GM19193 (cell line): ENCODE measurements around the gene ASRGL1.

Experiments used
- POLR2A ChIP-seq: IDR thresholded peaks from 4 replicates; pipeline ENCODE4 v1.6.1; 2011; ENCODE audit not compliant: insufficient read depth, insufficient read length; ENCODE audit errors: extremely low read depth

Gene ASRGL1

GRCh38 chr11:62404435-62404834 is 67.2 kb downstream of the ASRGL1 start:
- no peak for TF ChIP-seq POLR2A

GRCh38 chr11:62404901-62405300 is 67.7 kb downstream of the ASRGL1 start:
- TF ChIP-seq POLR2A = no peak

GRCh38 chr11:62406034-62406433 is 68.8 kb downstream of the ASRGL1 start:
- TF ChIP-seq POLR2A = no peak

GRCh38 chr11:62409831-62410230 is 72.6 kb downstream of the ASRGL1 start:
- TF ChIP-seq POLR2A = no peak

GRCh38 chr11:62410972-62411371 is 73.7 kb downstream of the ASRGL1 start:
- TF ChIP-seq POLR2A = no peak

GRCh38 chr11:62411524-62411923 is 74.3 kb downstream of the ASRGL1 start:
- no peak for TF ChIP-seq POLR2A

GRCh38 chr11:62413060-62413696 is 75.9 kb downstream of the ASRGL1 start:
- TF ChIP-seq POLR2A = no peak

GRCh38 chr11:62416596-62416995 is 79.3 kb downstream of the ASRGL1 start:
- no peak for TF ChIP-seq POLR2A

GRCh38 chr11:62418136-62418535 is 80.9 kb downstream of the ASRGL1 start:
- no peak for TF ChIP-seq POLR2A

GRCh38 chr11:62418733-62419132 is 81.5 kb downstream of the ASRGL1 start, which contains the start of gene SCGB1A1:
SCGB1A1 (plus strand) TSS chr11:62419033; CDS start chr11:62419096, 63 bp downstream.
- no peak for TF ChIP-seq POLR2A

GRCh38 chr11:62419314-62419929 is 82.2 kb downstream of the ASRGL1 start:
- no peak for TF ChIP-seq POLR2A

- no peak for TF ChIP-seq POLR2A
Measured at GRCh38 chr11:62419943-62420342, 82.7 kb downstream of the ASRGL1 start.

- no peak for TF ChIP-seq POLR2A
Measured at GRCh38 chr11:62420882-62421281, 83.6 kb downstream of the ASRGL1 start.

- TF ChIP-seq POLR2A = no peak
Measured at GRCh38 chr11:62421996-62422395, 84.7 kb downstream of the ASRGL1 start.

GRCh38 chr11:62423012-62423411 is 85.8 kb downstream of the ASRGL1 start:
- no peak for TF ChIP-seq POLR2A

GRCh38 chr11:62427630-62428233 is 90.5 kb downstream of the ASRGL1 start:
- no peak for TF ChIP-seq POLR2A
